Testis (tissue), 3 donors: Measurements from ENCODE around the gene CCDC146. TPM values are rescaled to one million over a fixed set of nuclear protein-coding genes. Genes with fewer than 3 reads are reported as not detected.

Experiments
- DNase-seq: peaks from one replicate; pipeline ENCODE4 v3.0.0-alpha.2; 2019
- H3K27ac ChIP-seq, 2 donors: fragments of 200-600 bp; sonication (generic); one replicate each; pipeline ENCODE4 v1.5.1; 2019
- H3K27me3 ChIP-seq: fragments of 200-600 bp; sonication (generic); one replicate; pipeline ENCODE4 v1.5.1; 2019
- H3K36me3 ChIP-seq: fragments of 200-600 bp; sonication (generic); one replicate; pipeline ENCODE4 v1.5.1; 2017; ENCODE audit warnings: low read depth; ENCODE audit errors: missing control alignments
- H3K4me1 ChIP-seq: fragments of 200-600 bp; sonication (generic); one replicate; pipeline ENCODE4 v1.5.1; 2019
- H3K4me3 ChIP-seq, 2 donors: fragments of 200-600 bp; sonication (generic); one replicate each; pipeline ENCODE4 v1.5.1; 2017 to 2019
- H3K9me3 ChIP-seq: fragments of 200-600 bp; sonication (generic); one replicate; pipeline ENCODE4 v1.5.1; 2017
- POLR2A ChIP-seq: fragments of 450-650 bp; IDR thresholded peaks from one replicate; pipeline ENCODE4 v1.6.1; 2017; ENCODE audit warnings: antibody characterized with exemption, mild to moderate bottlenecking, moderate library complexity
- WGBS, 2 donors: methylation state at CpG; one replicate each; pipeline ENCODE4 v1.1.5; 2018; 5-methylcytosine and 5-hydroxymethylcytosine counted together
- intact Hi-C: fragments of 100-400 bp; cut with DNase I; formaldehyde crosslinking; loops from one replicate; pipeline ENCODE4 v1.15.1; 2023; ENCODE audit warnings: low total_unique reads
- polyA plus RNA-seq: library from polyadenylated mRNA; stranded (reverse); fragments of 350-450 nt; fragmentation: Illumina TruSeq; extraction: RNeasy Lipid Tissue Mini Kit (QIAGEN cat#74804); gene quantifications from one replicate; pipeline ENCODE4 v1.2.3, GENCODE V29; 2014; ENCODE audit warnings: low read depth, low replicate concordance; ENCODE audit not compliant: insufficient read depth
- total RNA-seq, 2 donors: library from RNA; depleted of rRNA; stranded (reverse); fragments of >200 nt; gene quantifications; one replicate each; pipeline ENCODE4 v1.2.3, GENCODE V29; 2016
- TF ChIP-seq, protein P1 (sequence below), 3 experiments: fragments of 450-650 bp in 2 of 3; fragments of 200-600 bp in 1 of 3; sonication (generic) in 1 of 3; IDR thresholded peaks; one replicate each; pipeline ENCODE4 v1.5.1; 2016 to 2019; ENCODE audit warnings: antibody characterized with exemption in 3 of 3, mild to moderate bottlenecking in 2 of 3, moderate library complexity in 1 of 3

Gene CCDC146
- total and polyA plus RNA-seq, 3 donors from 2014 or later = 20.9 to 35.7 (median 34.3) TPM

DNA sequence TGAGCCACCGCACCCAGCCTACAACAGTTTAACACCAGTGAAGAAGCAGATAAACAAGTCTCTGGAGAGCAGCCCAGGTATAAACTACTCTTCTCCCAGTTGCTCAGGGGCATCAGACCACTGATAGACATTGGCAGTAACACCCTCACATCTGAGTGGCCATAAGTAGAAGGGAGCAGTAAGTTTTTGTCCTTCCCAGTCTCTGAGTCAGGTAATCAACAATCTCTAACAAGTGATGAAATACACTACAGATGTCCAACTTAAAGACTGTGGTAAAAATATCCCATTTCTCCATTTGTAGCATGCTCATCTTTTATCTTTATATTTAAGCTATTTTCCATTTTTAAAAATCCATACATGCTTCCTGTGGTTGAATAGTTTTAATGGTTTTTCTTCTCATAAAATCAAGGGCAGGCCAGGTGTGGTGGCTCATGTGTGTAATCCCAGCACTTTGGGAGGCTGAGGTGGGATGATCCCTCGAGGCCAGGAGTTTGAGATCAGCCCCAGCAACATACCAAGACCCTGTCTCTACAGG is 215.1 kb downstream of the CCDC146 start:
- no peak overlapping the region for H3K4me3 ChIP-seq
- TF ChIP-seq, protein P1, sequence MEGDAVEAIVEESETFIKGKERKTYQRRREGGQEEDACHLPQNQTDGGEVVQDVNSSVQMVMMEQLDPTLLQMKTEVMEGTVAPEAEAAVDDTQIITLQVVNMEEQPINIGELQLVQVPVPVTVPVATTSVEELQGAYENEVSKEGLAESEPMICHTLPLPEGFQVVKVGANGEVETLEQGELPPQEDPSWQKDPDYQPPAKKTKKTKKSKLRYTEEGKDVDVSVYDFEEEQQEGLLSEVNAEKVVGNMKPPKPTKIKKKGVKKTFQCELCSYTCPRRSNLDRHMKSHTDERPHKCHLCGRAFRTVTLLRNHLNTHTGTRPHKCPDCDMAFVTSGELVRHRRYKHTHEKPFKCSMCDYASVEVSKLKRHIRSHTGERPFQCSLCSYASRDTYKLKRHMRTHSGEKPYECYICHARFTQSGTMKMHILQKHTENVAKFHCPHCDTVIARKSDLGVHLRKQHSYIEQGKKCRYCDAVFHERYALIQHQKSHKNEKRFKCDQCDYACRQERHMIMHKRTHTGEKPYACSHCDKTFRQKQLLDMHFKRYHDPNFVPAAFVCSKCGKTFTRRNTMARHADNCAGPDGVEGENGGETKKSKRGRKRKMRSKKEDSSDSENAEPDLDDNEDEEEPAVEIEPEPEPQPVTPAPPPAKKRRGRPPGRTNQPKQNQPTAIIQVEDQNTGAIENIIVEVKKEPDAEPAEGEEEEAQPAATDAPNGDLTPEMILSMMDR (IDR thresholded peaks at IDR 0.05) = no peak
- TF ChIP-seq POLR2A = no peak
- peaks cover 4% of the 10 kb centered on the region for H3K4me1 ChIP-seq
- H3K9me3 ChIP-seq = no peaks in the 10 kb centered on the region
- DNase-seq = no peak
- H3K27ac ChIP-seq = no peak overlapping the region
- WGBS, 2 donors = 92 to 96% methylated on average over 2 of the region's 2 CpGs
- H3K36me3 ChIP-seq = no peaks in the 10 kb centered on the region
- intact Hi-C loops = no loop called here
- H3K27me3 ChIP-seq = no peaks in the 10 kb centered on the region

DNA sequence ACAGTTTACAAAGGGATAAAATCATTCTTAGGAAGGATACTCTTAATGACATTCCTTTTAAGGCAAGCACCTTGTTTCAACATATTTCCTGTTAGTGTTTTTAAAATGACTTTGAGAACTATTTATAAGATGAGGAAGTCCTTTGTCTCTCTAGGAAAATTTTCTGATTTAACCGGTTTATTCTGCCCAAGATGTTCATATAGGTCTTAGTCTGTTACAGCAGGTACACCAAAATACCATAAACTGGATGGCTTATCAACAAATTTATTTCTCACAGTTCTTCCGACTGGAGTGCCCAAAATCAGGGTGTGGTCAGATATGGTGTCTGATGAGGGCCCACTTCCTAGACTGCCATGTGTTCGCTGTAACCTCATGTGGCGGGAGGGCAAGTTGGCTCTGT is 215.8 kb downstream of the CCDC146 start:
- no peak overlapping the region for H3K27ac ChIP-seq
- DNase-seq = no peak
- 62 to 80% methylated on average over 4 of the region's 4 CpGs for WGBS, 2 donors
- no peaks in the 10 kb centered on the region for H3K27me3 ChIP-seq
- H3K9me3 ChIP-seq = no peaks in the 10 kb centered on the region
- intact Hi-C loops = no loop called here
- TF ChIP-seq POLR2A = no peak
- TF ChIP-seq, protein P1 (IDR thresholded peaks at IDR 0.05) = no peak
- peaks cover 4% of the 10 kb centered on the region for H3K4me1 ChIP-seq
- no peak overlapping the region for H3K4me3 ChIP-seq
- no peaks in the 10 kb centered on the region for H3K36me3 ChIP-seq

DNA sequence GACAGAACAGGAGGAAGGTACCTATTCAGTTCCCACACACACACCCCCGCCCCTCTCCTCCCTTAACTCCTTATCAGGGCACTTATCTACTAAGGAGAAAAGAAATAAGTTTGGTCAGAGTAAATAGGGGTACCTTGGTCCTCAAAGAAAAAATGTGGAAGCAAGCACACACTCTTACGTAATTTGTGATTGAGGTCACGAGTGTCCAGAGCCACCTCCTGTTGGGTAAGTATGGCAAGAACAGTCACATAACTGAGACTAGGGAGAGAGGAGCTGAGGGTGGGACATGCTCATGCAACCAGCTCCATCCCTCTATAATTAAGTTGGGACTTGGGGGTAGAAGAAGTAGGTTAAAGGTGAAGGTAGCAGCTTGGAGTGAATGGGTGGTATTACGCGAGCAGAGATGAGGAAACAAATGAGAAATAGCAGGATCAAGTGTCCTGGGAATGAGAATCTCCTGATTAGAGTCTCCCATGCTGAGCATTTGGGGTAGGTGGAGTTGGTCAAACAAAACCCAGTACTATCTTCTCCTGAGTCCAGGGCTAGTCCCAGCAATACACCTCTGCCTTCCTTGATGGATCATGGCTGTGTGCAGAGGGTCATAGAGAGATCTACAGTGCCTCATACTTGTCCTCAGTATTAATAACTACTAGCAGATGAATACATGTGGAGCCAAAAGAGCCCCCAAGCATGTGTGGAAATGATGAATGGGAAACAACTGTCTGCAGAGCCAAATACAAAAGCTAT is 216.6 kb downstream of the CCDC146 start:
- DNase-seq = no peak
- Histone ChIP-seq H3K27me3 (no peaks in the 10 kb centered on the region), H3K27ac (no peak overlapping the region), H3K9me3 (no peaks in the 10 kb centered on the region), H3K4me3 (no peak overlapping the region), H3K36me3 (no peaks in the 10 kb centered on the region), H3K4me1 (peaks cover 4% of the 10 kb centered on the region)
- 76 to 81% methylated on average over 5 of the region's 5 CpGs for WGBS, 2 donors
- TF ChIP-seq, protein P1 (IDR thresholded peaks at IDR 0.05) = no peak
- no peak for TF ChIP-seq POLR2A
- intact Hi-C loops = no loop called here

DNA sequence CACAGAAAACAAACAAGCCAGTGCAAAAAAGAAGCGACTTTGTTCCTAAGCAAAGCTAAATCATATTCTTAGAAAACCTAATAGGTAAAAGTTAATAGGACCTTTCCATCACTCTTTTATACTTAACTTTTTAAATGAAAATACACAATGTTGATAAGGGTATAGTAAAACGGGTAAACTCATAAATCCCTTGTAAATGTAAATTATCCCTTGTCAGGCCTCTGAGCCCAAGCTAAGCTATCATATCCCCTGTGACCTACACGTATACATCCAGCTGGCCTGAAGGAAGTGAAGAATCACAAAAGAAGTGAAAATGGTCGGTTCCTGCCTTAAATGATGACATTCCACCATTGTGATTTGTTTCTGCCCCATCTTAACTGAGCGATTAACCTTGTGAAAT is 217.3 kb downstream of the CCDC146 start:
- Histone ChIP-seq H3K4me3 (no peak overlapping the region), H3K36me3 (no peaks in the 10 kb centered on the region), H3K27me3 (no peaks in the 10 kb centered on the region), H3K9me3 (no peaks in the 10 kb centered on the region), H3K4me1 (peaks cover 4% of the 10 kb centered on the region), H3K27ac (no peak overlapping the region)
- no peak for DNase-seq
- 80 to 84% methylated on average over 5 of the region's 5 CpGs for WGBS, 2 donors
- TF ChIP-seq, protein P1 (IDR thresholded peaks at IDR 0.05) = no peak
- no peak for TF ChIP-seq POLR2A
- intact Hi-C loops = no loop called here

Other genes with a start within 250 kb of the CCDC146 start
- not detected for gene SPDYE17, start 90.3 kb upstream of the CCDC146 start, total RNA-seq
- gene SPDYE17, start 90.3 kb upstream of the CCDC146 start, polyA plus RNA-seq = not detected
- gene SPDYE18, start 60.1 kb upstream of the CCDC146 start, total RNA-seq = 10 to 100 TPM in 1 of 2 donors, 1 to 10 TPM in 1; 4.3 to 12.6 TPM
- gene SPDYE18, start 60.1 kb upstream of the CCDC146 start, polyA plus RNA-seq = 12.0 TPM
- gene FGL2, start 77.2 kb downstream of the CCDC146 start, total RNA-seq = 1 to 10 TPM; 2.0 to 8.4 TPM
- gene FGL2, start 77.2 kb downstream of the CCDC146 start, polyA plus RNA-seq = 18.3 TPM